ENCODE results near the gene WNK1.
A peak's percentile ranks its signal among the peaks of the same experiment; 100 is the strongest.
"Not testable (repeated sequence)": the region's sequence is repeated elsewhere in the genome, so short reads cannot be mapped to it uniquely, and the experiment has no call there.

The WNK1 gene

DNA sequence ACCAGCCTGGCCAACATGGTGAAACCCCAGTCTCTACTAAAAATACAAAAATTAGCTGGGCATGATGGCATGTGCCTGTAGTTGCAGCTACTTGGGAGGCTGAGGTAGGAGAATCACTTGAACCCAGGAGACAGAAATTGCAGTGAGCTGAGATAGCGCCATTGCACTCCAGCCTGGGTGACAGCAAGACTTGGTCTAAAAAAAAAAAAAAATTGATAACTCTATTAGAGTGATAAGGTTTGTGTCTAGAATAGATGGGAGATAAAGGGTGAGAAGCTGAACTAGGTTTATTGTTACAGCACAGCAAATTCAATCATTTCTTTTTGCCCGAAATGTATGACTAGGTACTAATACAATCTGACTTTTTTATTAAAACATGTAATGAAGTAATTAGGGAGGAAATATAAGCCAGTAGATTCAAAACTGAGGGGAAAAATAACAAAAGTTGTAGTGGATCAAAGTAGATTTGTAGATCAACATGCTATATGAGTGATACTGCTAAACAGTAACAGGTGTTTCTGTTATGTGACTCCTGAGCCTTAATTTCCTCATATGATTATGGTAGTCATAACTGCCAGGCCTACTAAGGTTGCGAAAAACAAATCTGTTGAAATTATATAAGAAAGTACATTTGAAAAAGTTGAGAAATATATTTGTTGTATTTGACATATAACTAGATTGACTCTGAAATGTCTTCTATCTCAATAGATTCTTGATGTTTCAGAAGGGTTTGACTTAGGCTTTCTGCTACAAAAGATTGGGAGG, 83.6 kb downstream of the WNK1 start:
- TF ChIP-seq TAF1 (IDR thresholded peaks at IDR 0.05; ENCODE audit: borderline replicate concordance, low read depth, low read length) (no peak), POLR2AphosphoS5 (IDR thresholded peaks at IDR 0.05; ENCODE audit: low read depth, low read length) (no peak), POLR2A (IDR thresholded peaks at IDR 0.05; ENCODE audit: low read depth, low read length) (no peak)

DNA sequence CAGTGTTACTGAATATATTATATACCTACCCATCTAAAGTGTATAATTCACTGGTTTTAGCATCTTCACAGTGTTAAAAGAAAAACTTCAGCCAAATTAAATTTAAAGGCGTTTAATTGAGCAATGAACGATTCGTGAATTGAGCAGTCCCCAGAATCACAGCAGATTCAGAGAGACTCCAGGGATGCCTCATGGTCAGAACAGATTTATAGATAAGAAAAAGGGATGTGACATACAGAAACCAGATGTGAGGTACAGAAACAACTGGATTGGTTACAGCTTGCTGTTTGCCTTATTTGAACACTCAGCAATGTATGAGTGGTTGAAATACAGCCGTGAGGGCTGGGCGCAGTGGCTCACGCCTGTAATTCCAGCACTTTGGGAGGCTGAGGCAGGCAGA, 84.6 kb downstream of the WNK1 start:
- FAIRE-seq (no peak), DNase-seq (ENCODE audit: insufficient read length) (no peak)
- TF ChIP-seq TAF1 (IDR thresholded peaks at IDR 0.05; ENCODE audit: borderline replicate concordance, low read depth, low read length) (no peak), POLR2A (IDR thresholded peaks at IDR 0.05; ENCODE audit: low read depth, low read length) (no peak), POLR2AphosphoS5 (IDR thresholded peaks at IDR 0.05; ENCODE audit: low read depth, low read length) (no peak)

More for the DNA sequence above, 83.6 kb downstream of the WNK1 start:
- FAIRE-seq (no peak), DNase-seq (ENCODE audit: insufficient read length) (no peak)

- TF ChIP-seq POLR2AphosphoS5 (IDR thresholded peaks at IDR 0.05; ENCODE audit: low read depth, low read length) (no peak), TAF1 (IDR thresholded peaks at IDR 0.05; ENCODE audit: borderline replicate concordance, low read depth, low read length) (no peak), POLR2A (IDR thresholded peaks at IDR 0.05; ENCODE audit: low read depth, low read length) (no peak)
- DNase-seq (ENCODE audit: insufficient read length) (no peak), FAIRE-seq (no peak)
These were observed 85.2 kb downstream of the WNK1 start for GRCh38 chr12:837548-837947.

GRCh38 chr12:843609-844008, 91.2 kb downstream of the WNK1 start:
- DNase-seq (ENCODE audit: insufficient read length), result no peak
- TF ChIP-seq POLR2A (IDR thresholded peaks at IDR 0.05; ENCODE audit: low read depth, low read length) (no peak), POLR2AphosphoS5 (IDR thresholded peaks at IDR 0.05; ENCODE audit: low read depth, low read length) (no peak), TAF1 (IDR thresholded peaks at IDR 0.05; ENCODE audit: borderline replicate concordance, low read depth, low read length) (no peak)
- no peak for FAIRE-seq

DNA sequence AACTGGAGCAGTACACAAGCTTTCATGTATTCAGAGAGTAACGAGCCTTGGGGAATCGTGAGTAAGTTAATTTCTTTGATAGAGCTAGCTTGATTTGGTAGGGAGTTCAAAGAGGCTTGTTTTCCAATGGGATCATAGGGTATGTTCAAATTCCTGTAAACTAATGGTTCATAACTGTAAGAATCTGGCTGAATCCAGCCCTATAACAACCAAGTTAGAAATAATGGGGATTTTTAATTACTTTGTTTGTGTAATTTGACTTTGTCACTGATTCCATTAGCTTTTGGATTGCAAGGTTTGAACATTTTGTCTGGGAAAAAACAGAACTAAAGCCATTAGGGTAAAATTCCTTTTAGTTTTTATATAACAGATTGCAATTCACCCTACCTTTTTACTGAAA, 94.0 kb downstream of the WNK1 start:
- DNase-seq (ENCODE audit: insufficient read length), result no peak
- TF ChIP-seq TAF1 (IDR thresholded peaks at IDR 0.05; ENCODE audit: borderline replicate concordance, low read depth, low read length), result no peak
- FAIRE-seq, result no peak

DNA sequence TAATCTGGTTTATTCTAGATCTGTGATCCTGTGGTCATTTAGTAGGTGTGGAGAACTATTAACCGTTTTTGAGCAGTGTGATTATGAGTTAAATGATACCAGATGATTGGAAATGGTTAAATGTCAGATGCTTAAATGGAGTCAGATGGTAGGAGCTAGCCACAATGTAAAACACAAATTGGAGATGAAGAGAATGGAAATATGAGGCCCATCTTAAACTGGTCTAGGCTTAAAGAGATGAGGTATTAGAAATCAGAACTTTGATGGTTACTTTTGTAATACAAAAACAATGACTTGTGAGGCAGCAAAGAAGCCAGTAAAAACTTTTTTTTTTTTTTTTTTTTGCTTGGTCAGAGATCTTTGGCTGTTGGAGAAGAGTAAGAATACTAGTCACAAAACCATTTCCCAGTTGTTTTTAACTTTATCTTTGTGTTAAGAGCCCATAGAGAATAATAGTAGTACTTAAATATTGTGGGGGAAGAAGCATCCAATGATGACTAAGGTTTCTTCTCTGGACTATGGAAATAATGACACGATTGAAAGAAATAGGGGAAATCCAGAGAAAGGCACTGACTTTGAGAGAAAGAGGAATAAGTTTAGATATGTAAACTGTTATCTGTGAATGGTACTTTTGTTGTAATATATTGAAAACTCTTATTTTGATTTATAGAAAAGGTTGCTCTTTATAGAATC, 95.9 kb downstream of the WNK1 start:
- no peak for TF ChIP-seq TAF1 (IDR thresholded peaks at IDR 0.05; ENCODE audit: borderline replicate concordance, low read depth, low read length)
- TF ChIP-seq POLR2AphosphoS5 (IDR thresholded peaks at IDR 0.05; ENCODE audit: low read depth, low read length), result no peak
- no peak for TF ChIP-seq POLR2A (IDR thresholded peaks at IDR 0.05; ENCODE audit: low read depth, low read length)
- FAIRE-seq (no peak), DNase-seq (ENCODE audit: insufficient read length) (no peak)

- no peak for TF ChIP-seq POLR2A (IDR thresholded peaks at IDR 0.05; ENCODE audit: low read depth, low read length)
- no peak for TF ChIP-seq POLR2AphosphoS5 (IDR thresholded peaks at IDR 0.05; ENCODE audit: low read depth, low read length)
- TF ChIP-seq TAF1 (IDR thresholded peaks at IDR 0.05; ENCODE audit: borderline replicate concordance, low read depth, low read length), result no peak
- FAIRE-seq, result peak; percentile 36
These were observed 96.6 kb downstream of the WNK1 start for GRCh38 chr12:848882-849527.

DNA sequence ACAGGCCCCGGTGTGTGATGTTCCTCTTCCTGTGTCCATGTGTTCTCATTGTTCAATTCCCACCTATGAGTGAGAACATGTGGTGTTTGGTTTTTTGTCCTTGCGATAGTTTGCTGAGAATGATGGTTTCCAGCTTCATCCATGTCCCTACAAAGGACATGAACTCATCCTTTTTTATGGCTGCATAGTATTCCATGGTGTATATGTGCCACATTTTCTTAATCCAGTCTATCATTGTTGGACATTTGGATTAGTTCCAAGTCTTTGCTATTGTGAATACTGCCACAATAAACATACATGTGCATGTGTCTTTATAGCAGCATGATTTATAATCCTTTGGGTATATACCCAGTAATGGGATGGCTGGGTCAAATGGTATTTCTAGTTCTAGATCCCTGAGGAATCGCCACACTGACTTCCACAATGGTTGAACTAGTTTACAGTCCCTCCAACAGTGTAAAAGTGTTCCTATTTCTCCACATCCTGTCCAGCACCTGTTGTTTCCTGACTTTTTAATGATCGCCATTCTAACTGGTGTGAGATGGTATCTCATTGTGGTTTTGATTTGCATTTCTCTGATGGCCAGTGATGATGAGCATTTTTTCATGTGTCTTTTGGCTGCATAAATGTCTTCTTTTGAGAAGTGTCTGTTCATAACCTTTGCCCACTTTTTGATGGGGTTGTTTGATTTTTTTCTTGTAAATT, 97.5 kb downstream of the WNK1 start:
- not testable (repeated sequence) for DNase-seq (ENCODE audit: insufficient read length); FAIRE-seq

More at GRCh38 chr12:848882-849527, 96.6 kb downstream of the WNK1 start:
- no peak for DNase-seq (ENCODE audit: insufficient read length)

DNA sequence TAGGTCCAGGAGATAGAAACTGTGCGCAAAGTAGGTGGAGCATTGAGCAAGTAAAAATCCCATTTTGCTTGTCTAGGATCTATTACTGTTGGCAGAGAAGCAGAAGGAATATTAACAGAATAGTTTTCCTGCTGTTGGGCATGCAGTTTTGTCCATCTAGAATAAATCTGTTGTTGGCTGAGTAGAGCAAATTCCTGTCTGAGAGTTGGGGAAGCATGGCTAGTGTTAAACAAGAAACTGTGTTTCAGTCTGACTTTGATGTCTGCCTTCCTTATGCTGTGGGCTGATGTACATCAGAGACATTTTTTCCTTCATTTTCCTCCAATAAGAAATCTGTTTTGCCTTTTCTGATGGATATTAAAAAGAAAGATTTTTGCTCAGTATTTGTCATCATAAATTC, 99.0 kb downstream of the WNK1 start:
- FAIRE-seq, result no peak
- DNase-seq (ENCODE audit: insufficient read length), result no peak
- no peak for TF ChIP-seq POLR2A (IDR thresholded peaks at IDR 0.05; ENCODE audit: low read depth, low read length)
- TF ChIP-seq POLR2AphosphoS5 (IDR thresholded peaks at IDR 0.05; ENCODE audit: low read depth, low read length), result no peak

DNA sequence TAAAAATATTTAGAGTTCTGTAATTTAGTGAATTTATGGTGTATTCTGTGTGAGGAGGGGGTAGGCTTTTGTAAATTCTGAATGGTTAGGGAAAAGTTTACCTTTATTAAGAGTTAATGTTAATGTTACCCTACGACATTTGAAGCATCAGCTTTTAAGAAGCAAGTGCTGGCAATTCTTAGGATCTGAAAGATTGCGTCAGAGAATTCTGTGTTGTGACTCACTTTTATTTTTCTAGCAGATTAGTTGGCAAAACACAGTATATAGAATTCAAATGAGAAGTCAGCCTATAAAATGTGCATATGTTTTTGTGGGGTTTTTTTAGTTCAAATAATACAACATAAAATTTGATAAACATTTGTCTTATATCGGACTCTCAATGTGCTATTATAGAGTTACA, 99.5 kb downstream of the WNK1 start:
- no peak for DNase-seq (ENCODE audit: insufficient read length)
- TF ChIP-seq POLR2A (IDR thresholded peaks at IDR 0.05; ENCODE audit: low read depth, low read length) (no peak), POLR2AphosphoS5 (IDR thresholded peaks at IDR 0.05; ENCODE audit: low read depth, low read length) (no peak), TAF1 (IDR thresholded peaks at IDR 0.05; ENCODE audit: borderline replicate concordance, low read depth, low read length) (no peak)
- FAIRE-seq, result no peak

DNA sequence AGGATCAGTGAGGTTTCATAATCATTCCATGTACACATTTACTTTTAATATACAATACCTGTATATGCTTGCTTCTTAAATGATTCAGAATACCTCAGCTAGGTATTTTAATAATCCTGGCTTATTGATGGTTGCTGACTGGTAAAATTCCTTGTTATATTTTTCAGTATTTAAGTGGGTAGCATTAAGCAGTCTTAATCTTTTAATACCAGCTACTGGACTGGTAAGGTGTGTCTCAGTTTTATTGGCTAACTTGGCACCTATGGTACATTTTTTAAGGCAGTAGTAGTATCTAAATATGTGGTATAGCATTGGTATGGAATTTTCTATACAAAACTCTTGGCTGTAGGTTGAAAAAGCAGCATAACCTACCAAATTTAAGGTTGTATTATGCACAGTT, 100.5 kb downstream of the WNK1 start:
- FAIRE-seq (no peak), DNase-seq (ENCODE audit: insufficient read length) (no peak)
- no peak for TF ChIP-seq POLR2A (IDR thresholded peaks at IDR 0.05; ENCODE audit: low read depth, low read length)
- no peak for TF ChIP-seq TAF1 (IDR thresholded peaks at IDR 0.05; ENCODE audit: borderline replicate concordance, low read depth, low read length)
- no peak for TF ChIP-seq POLR2AphosphoS5 (IDR thresholded peaks at IDR 0.05; ENCODE audit: low read depth, low read length)
